NCI-H1930 (cell line): ENCODE measurements around the gene PSMB11.

Source experiments
- DNase-seq, 2 experiments: peaks; one replicate each; lab custom pipeline; 2025; lab: John Stamatoyannopoulos, UW

Gene PSMB11

GRCh38 chr14:23085458-23085857 lies 43.4 kb downstream of the PSMB11 start:
- DNase-seq: no peak

DNA sequence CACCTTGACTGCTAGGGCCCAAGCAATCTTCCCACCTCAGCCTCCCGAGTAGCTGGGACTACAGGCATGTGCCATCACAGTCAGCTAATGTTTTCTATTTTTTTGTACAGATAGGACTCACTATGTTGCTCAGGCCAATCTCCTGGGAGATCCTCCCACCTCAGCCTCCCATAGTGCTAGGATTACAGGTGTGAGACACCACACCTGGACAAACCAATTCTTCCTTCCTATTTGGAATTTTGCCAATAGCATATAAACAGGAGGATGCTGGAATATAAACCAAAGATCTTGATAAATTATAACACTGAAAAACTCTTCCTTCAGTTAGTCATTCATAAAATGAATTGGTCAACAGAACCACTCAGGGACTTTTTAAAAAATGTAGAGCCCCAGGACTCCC lies 44.6 kb downstream of the PSMB11 start:
- DNase-seq: no peak

DNA sequence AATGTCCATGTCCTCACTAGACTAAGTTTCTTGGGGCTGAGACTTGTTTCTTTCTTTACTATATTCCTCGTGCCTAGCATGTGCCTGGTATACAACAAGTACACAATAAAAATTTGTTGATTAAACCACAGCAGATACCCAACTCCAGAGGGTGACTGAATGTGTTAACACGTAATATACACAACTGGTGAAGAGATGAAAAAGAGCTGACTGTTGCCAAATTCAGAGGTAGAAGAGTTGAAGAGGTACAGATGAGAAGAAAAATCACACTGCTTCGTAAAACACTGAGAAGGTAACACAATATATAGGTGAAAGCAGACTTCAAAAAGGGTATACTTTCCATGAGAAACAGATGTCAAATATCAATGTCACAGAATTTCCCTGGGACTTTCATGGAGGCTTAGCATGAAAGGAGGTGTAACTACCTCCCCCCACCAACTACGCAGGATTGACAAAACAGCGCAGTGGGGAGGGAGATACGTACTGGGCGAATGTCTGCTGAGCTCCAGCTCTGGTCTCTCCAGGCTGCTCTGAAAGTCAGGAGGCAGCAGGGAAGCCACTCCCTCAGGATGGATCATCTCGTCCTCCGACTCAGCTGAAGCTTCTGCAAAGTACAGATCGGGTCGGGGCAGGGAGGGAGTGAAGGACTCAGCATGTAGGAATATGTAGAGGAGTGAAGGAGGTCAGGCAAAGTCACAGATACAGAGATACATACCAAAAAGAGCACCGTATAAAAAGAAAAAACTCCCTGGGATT lies 47.7 kb downstream of the PSMB11 start:
- no peak for DNase-seq

DNA sequence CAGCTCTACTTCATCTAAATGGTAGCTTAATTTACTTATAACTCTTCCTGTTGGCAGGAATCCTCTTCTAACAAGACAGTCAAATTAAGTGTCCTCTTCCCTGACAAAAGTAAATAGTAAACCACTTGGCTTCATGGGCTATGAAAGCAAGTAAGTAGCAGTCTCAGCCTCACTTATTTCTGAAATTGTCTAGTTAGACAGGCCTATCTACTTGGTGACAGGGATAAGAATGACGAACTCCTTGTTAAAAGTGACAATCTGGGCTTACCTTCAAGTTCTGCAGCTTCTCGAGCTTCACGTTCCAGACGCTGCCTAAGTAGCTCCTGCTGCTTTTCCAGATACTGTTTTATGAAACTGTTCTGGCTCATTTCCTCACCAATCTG lies 48.2 kb downstream of the PSMB11 start:
- DNase-seq: no peak

DNA sequence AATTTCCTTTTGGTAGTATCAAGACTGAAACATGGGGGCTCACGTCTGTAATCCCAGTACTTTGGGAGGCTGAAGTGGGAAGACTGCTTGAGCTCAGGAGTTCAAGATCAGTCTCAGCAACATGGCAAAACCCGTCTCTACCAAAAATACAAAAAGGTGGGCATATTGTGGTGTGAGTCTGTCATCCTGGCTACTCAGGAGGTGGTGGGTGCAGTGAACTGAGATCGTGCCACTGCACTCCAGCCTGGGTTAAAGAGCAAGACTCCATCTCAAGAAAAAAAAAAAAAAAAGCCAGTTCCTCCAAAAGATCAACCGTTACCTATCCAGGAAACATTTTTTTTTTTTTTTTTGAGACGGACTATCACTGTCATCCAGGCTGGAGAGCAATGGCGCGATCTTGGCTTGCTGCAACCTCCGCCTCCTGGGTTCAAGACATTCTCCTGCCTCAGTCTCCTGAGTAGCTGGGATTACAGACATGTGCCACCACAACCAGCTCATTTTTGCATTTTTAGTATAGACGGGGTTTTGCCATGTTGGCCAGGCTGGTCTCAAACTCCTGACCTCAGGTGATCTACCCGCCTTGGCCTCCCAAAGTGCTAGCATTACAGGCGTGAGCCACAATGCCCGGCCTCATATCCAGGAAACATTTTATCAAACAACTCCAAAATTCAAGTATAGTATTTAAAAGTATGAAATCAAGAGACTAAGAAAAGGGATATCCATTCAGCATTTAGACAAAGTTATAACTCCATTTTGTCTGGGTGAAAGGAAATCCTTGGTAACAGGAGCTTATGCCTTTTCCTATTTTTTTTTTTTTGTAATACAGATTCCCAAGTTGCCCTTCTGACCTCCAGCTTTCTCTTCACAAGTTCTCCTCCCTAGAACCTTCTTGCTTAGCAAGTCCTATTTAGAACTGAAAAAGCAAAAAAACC lies 49.5 kb downstream of the PSMB11 start:
- DNase-seq: no peak

- DNase-seq: no peak
Measured at GRCh38 chr14:23093104-23093503, 51.1 kb downstream of the PSMB11 start.

- no peak for DNase-seq
Measured at GRCh38 chr14:23093526-23093925, 51.5 kb downstream of the PSMB11 start.
